AG04449 (cell line): ENCODE measurements around the gene KRT222.

Experiments
- CTCF ChIA-PET: fragments of 350-600 bp; formaldehyde crosslinking; extraction: SDS; loops from one replicate; lab custom pipeline; 2021; ENCODE audit warnings: antibody characterized with exemption; lab: Yijun Ruan, JAX
- POLR2A ChIA-PET: fragments of 400-600, 350-600 bp; formaldehyde crosslinking; extraction: SDS; loops from one replicate; lab custom pipeline; 2020; ENCODE audit warnings: antibody characterized with exemption, inconsistent platforms; lab: Yijun Ruan, JAX
- DNase-seq: peaks from one replicate; pipeline ENCODE4 v3.0.0-alpha.2; 2010; ENCODE audit warnings: low read depth, low spot score
- H3K4me3 ChIP-seq: 2 replicates; pipeline ENCODE4 v1.5.1; 2011; ENCODE audit warnings: low read depth, mild to moderate bottlenecking, control low read depth, low read length
- TF ChIP-seq, protein P1 (sequence below): IDR thresholded peaks from one replicate; pipeline ENCODE4 v1.5.1; 2011; ENCODE audit warnings: mild to moderate bottlenecking, moderate library complexity, low read length, control low read depth, inconsistent platforms; ENCODE audit not compliant: insufficient read depth; ENCODE audit errors: missing control alignments

The KRT222 gene

DNA sequence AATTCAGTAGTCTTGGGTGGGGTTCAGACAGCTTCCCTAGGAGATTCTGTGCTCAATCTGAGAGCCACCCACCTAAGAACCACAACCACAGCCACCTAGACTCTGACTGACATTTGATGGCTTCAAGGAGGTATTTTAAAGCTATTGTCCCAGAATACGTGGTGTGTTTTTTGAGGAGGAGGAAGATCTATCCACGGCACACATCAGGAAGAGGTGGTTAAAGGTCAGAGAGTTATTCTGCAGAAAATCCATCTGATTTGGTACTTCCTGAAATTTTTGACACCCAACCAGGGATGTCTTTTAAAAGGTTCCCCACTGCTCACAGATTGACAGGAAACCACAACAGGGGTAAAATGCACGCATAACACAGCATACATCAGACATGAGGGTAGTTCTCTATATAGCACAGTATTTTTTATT is 42.5 kb downstream of the KRT222 start:
- ChIA-PET CTCF (interaction anchor here (1.7 to 10.6 kb wide), 3 partner anchors 12 to 1040 kb away, joined by 8 to 159 read pairs (median 14); no protein-coding TSS in a partner anchor), POLR2A (interaction anchor here (1.1 kb wide), 1 partner anchor 25 kb away, joined by 3 read pairs; the partner anchor contains the start of gene SMARCE1)
- TF ChIP-seq, protein P1, sequence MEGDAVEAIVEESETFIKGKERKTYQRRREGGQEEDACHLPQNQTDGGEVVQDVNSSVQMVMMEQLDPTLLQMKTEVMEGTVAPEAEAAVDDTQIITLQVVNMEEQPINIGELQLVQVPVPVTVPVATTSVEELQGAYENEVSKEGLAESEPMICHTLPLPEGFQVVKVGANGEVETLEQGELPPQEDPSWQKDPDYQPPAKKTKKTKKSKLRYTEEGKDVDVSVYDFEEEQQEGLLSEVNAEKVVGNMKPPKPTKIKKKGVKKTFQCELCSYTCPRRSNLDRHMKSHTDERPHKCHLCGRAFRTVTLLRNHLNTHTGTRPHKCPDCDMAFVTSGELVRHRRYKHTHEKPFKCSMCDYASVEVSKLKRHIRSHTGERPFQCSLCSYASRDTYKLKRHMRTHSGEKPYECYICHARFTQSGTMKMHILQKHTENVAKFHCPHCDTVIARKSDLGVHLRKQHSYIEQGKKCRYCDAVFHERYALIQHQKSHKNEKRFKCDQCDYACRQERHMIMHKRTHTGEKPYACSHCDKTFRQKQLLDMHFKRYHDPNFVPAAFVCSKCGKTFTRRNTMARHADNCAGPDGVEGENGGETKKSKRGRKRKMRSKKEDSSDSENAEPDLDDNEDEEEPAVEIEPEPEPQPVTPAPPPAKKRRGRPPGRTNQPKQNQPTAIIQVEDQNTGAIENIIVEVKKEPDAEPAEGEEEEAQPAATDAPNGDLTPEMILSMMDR: no peak
- no peak overlapping the region for H3K4me3 ChIP-seq
- no peak for DNase-seq

DNA sequence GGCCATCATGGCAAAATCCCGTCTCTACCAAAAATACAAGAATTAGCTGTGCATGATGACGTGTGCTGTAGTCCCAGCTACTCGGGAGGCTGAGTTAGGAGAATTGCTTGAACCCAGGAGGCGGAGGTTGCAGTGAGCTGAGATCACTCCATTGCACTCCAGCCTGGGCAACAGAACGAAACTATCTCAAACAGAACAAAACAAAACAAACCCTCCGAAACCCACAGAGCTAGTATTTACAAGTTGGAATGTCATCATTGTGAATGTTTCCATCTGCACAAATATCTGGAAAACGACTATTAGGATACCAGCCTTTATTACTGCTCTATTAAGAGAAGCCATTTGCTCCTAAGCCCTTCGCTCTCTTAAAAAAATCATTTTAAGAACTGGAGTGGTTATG is 43.4 kb downstream of the KRT222 start:
- no peak for DNase-seq
- ChIA-PET CTCF (interaction anchor here (1.7 to 10.6 kb wide), 4 partner anchors 13 to 1041 kb away, joined by 8 to 159 read pairs (median 12); no protein-coding TSS in a partner anchor), POLR2A (interaction anchor here (1.1 kb wide), 1 partner anchor 26 kb away, joined by 3 read pairs; the partner anchor contains the start of gene SMARCE1)
- no peak overlapping the region for H3K4me3 ChIP-seq
- TF ChIP-seq, protein P1: no peak

DNA sequence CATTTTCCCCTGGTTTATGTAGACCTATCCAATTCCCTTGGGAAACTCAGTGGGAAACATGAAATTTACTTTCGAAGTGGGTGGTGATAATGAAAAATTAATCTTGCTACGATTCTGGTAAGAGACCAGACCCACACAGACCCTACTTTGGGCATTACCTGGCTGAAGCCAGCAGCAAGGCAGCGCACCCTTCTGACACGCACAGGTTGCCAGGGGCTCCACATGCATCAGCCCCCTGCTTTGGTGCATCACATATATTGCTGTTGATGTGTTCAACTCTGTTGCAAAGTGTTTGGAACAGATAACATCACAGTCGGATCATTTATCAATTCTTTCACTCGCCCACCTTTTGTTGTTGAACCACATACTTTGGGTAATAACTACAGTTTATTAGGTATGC is 44.0 kb downstream of the KRT222 start:
- no peak overlapping the region for H3K4me3 ChIP-seq
- DNase-seq: no peak
- ChIA-PET CTCF (interaction anchor here (1.5 to 10.6 kb wide), 10 partner anchors 10 to 1042 kb away, joined by 4 to 159 read pairs (median 10); no protein-coding TSS in a partner anchor), POLR2A (no interaction called here)
- TF ChIP-seq, protein P1: no peak

DNA sequence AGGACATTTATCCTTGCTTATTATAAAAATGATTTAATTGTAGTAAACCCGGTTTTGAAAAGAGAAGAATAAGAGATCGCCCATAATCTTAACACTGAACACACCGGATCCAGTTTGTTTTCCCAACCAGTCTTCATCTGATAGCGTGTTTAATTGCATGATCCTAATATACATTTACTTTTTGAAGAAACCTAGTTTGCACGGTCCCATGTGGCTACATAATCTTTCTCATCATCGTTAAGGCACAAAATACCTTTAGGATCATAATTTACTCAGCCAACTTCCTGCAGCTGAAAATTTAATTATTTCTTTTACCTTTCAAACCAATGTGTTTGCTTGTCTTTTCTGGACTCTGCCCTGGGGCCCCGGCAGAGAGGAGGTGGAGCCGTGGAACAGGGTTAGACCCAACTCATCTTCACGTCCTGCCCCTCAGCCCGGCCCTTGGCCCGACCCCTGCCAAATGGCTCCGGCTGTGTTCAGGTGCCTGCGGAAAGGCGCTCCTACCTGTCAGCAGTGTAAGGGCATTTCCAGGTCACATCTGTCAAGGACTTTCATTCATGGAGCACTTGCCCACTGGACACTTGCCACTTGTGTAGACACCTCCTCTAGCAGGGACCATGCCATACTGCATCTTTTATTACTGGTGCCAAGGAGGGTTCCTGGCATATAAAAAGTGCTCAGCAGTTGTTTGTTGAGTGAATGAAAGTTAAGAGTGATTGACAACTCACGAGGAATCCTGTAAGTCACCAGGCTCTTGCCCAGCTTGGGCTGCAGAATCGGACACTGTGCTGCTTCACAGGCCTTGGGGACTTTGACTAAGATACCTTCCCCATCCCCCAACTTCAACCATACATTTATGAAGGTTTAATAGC is 46.0 kb downstream of the KRT222 start:
- ChIA-PET CTCF (interaction anchor here (0.7 to 10.6 kb wide), 35 partner anchors 8 to 1059 kb away, joined by 3 to 159 read pairs (median 5); no protein-coding TSS in a partner anchor), POLR2A (no interaction called here)
- H3K4me3 ChIP-seq: no peak overlapping the region
- DNase-seq: no peak
- TF ChIP-seq, protein P1: no peak

DNA sequence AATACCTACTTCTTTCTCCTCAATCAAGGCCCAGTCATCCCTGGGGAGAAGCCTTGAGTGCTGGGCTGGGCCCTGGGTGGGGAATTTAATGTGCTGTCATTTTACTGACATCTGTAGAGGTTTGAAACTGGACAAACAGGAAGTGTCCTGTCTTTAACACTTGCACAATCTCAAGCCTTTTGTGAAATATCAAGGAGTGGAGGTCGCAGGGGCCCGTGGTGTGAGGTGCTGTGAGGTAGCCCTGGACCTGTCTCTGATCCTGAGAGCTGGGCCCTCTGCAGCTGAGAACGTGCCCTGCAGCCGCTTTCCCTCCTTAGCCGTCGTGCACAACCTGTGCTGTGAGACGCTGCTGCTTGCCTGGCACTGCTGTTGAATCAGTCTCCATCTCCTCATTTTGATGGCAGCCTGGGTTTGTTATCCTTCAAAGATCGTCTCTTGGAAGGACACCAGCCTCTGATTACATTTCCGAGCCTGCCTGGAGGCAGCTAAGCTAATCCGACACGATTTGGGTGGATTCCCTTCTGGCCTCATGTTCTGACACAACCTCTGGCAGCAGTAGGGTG is 47.2 kb downstream of the KRT222 start:
- TF ChIP-seq, protein P1: no peak
- no peak for DNase-seq
- H3K4me3 ChIP-seq: no peak overlapping the region
- ChIA-PET POLR2A (no interaction called here), CTCF (interaction anchor here (0.9 to 10.6 kb wide), 10 partner anchors 7 to 1049 kb away, joined by 3 to 159 read pairs (median 22); no protein-coding TSS in a partner anchor)
